GM19324 (cell line): Measurements from ENCODE around the gene S100A11.

Source experiments
- ATAC-seq: cut with Tn5 transposase; IDR thresholded peaks from one replicate; pipeline ENCODE4 v1.9.1; 2021; ENCODE audit warnings: mild to moderate bottlenecking, moderate library complexity; ENCODE audit not compliant: unreplicated experiment, low FRiP score

Gene S100A11

GRCh38 chr1:151986501-151987190 lies 50.2 kb downstream of the S100A11 start:
- no peak for ATAC-seq

GRCh38 chr1:151985768-151986167 lies 51.0 kb downstream of the S100A11 start:
- no peak for ATAC-seq

- no peak for ATAC-seq
Observed at GRCh38 chr1:151985270-151985669, 51.5 kb downstream of the S100A11 start.

- no peak for ATAC-seq
Observed at GRCh38 chr1:151984313-151984956, 52.4 kb downstream of the S100A11 start.
